ENCODE measurements around the gene P4HB.

Gene P4HB

GRCh38 chr17:81812571-81813370 lies 47.6 kb downstream of the P4HB start:
- H3K79me2 ChIP-seq (ENCODE audit: control insufficient read depth, insufficient read depth, low read length), result no peaks in the 10 kb centered on the region
- no peak overlapping the region for H2BK120ac ChIP-seq (ENCODE audit: low read depth, low read length)
- WGBS (ENCODE audit: extremely low coverage, insufficient coverage, low lambda C conversion rate), result no CpG with 5 or more reads among the region's 45 CpGs
- no peaks in the 10 kb centered on the region for H3K36me3 ChIP-seq (ENCODE audit: control insufficient read depth, insufficient read depth, low read length)
- no peak overlapping the region for H3K9ac ChIP-seq (ENCODE audit: low read length)
- H4K5ac ChIP-seq (ENCODE audit: low read length), result no peak overlapping the region
- H4K8ac ChIP-seq (ENCODE audit: low read depth, low read length), result no peak overlapping the region
- H2AK5ac ChIP-seq (ENCODE audit: low read length), result no peak overlapping the region
- H3K27ac ChIP-seq (ENCODE audit: low read depth, low read length), result no peak overlapping the region
- H3K4ac ChIP-seq (ENCODE audit: low read depth, low read length), result no peak overlapping the region
- no peak overlapping the region for H3K4me2 ChIP-seq (ENCODE audit: low read length)
- H3K18ac ChIP-seq (ENCODE audit: low read length), result no peak overlapping the region
- no peaks in the 10 kb centered on the region for H3K27me3 ChIP-seq (ENCODE audit: insufficient read depth, low read length, poor library complexity)
- H2BK5ac ChIP-seq (ENCODE audit: low read length), result no peak overlapping the region
- no peak for DNase-seq
- H3K4me1 ChIP-seq (ENCODE audit: control insufficient read depth, low read depth, low read length), result no peaks in the 10 kb centered on the region
- H3K79me1 ChIP-seq (ENCODE audit: low read length), result no peaks in the 10 kb centered on the region
- H2BK15ac ChIP-seq (replicated peaks; ENCODE audit: low read depth), result no peak overlapping the region
- H3K56ac ChIP-seq (ENCODE audit: low read length), result no peak overlapping the region
- H3K23ac ChIP-seq (ENCODE audit: low read length), result no peak overlapping the region
- no peak overlapping the region for H3K4me3 ChIP-seq (ENCODE audit: low read length)

- Histone ChIP-seq H3K4me3 (ENCODE audit: low read length) (no peak overlapping the region), H2BK120ac (ENCODE audit: low read depth, low read length) (no peak overlapping the region), H3K27me3 (ENCODE audit: insufficient read depth, low read length, poor library complexity) (no peaks in the 10 kb centered on the region), H3K4me2 (ENCODE audit: low read length) (no peak overlapping the region), H3K56ac (ENCODE audit: low read length) (no peak overlapping the region), H2AK5ac (ENCODE audit: low read length) (no peak overlapping the region), H3K9ac (ENCODE audit: low read length) (no peak overlapping the region), H4K5ac (ENCODE audit: low read length) (no peak overlapping the region), H3K27ac (ENCODE audit: low read depth, low read length) (no peak overlapping the region), H2BK5ac (ENCODE audit: low read length) (no peak overlapping the region), H3K79me1 (ENCODE audit: low read length) (no peaks in the 10 kb centered on the region), H3K79me2 (ENCODE audit: control insufficient read depth, insufficient read depth, low read length) (no peaks in the 10 kb centered on the region), H3K18ac (ENCODE audit: low read length) (no peak overlapping the region), H2BK15ac (replicated peaks; ENCODE audit: low read depth) (no peak overlapping the region), H3K4me1 (ENCODE audit: control insufficient read depth, low read depth, low read length) (no peaks in the 10 kb centered on the region), H3K4ac (ENCODE audit: low read depth, low read length) (no peak overlapping the region), H3K23ac (ENCODE audit: low read length) (no peak overlapping the region), H3K36me3 (ENCODE audit: control insufficient read depth, insufficient read depth, low read length) (no peaks in the 10 kb centered on the region), H4K8ac (ENCODE audit: low read depth, low read length) (no peak overlapping the region)
- WGBS (ENCODE audit: extremely low coverage, insufficient coverage, low lambda C conversion rate), result no CpG with 5 or more reads among the region's 24 CpGs
- no peak for DNase-seq
These were observed 48.4 kb downstream of the P4HB start for GRCh38 chr17:81811705-81812570.

GRCh38 chr17:81810892-81811704 lies 49.2 kb downstream of the P4HB start:
- H2AK5ac ChIP-seq (ENCODE audit: low read length), result no peak overlapping the region
- no peak overlapping the region for H3K4me3 ChIP-seq (ENCODE audit: low read length)
- no peak overlapping the region for H3K18ac ChIP-seq (ENCODE audit: low read length)
- no peak overlapping the region for H2BK5ac ChIP-seq (ENCODE audit: low read length)
- H4K5ac ChIP-seq (ENCODE audit: low read length), result no peak overlapping the region
- peaks cover 2% of the 10 kb centered on the region for H3K27me3 ChIP-seq (ENCODE audit: insufficient read depth, low read length, poor library complexity)
- no peaks in the 10 kb centered on the region for H3K79me1 ChIP-seq (ENCODE audit: low read length)
- H2BK120ac ChIP-seq (ENCODE audit: low read depth, low read length), result no peak overlapping the region
- no peaks in the 10 kb centered on the region for H3K4me1 ChIP-seq (ENCODE audit: control insufficient read depth, low read depth, low read length)
- H3K4me2 ChIP-seq (ENCODE audit: low read length), result no peak overlapping the region
- H2BK15ac ChIP-seq (replicated peaks; ENCODE audit: low read depth), result no peak overlapping the region
- no peak overlapping the region for H3K27ac ChIP-seq (ENCODE audit: low read depth, low read length)
- no peak for DNase-seq
- H4K8ac ChIP-seq (ENCODE audit: low read depth, low read length), result no peak overlapping the region
- no peak overlapping the region for H3K56ac ChIP-seq (ENCODE audit: low read length)
- H3K23ac ChIP-seq (ENCODE audit: low read length), result no peak overlapping the region
- no peak overlapping the region for H3K9ac ChIP-seq (ENCODE audit: low read length)
- no CpG with 5 or more reads among the region's 42 CpGs for WGBS (ENCODE audit: extremely low coverage, insufficient coverage, low lambda C conversion rate)
- no peaks in the 10 kb centered on the region for H3K36me3 ChIP-seq (ENCODE audit: control insufficient read depth, insufficient read depth, low read length)
- no peaks in the 10 kb centered on the region for H3K79me2 ChIP-seq (ENCODE audit: control insufficient read depth, insufficient read depth, low read length)
- no peak overlapping the region for H3K4ac ChIP-seq (ENCODE audit: low read depth, low read length)

- H3K4me2 ChIP-seq (ENCODE audit: low read length), result no peak overlapping the region
- H3K9ac ChIP-seq (ENCODE audit: low read length), result no peak overlapping the region
- H3K79me1 ChIP-seq (ENCODE audit: low read length), result no peaks in the 10 kb centered on the region
- no peaks in the 10 kb centered on the region for H3K36me3 ChIP-seq (ENCODE audit: control insufficient read depth, insufficient read depth, low read length)
- no peak overlapping the region for H3K18ac ChIP-seq (ENCODE audit: low read length)
- H2BK120ac ChIP-seq (ENCODE audit: low read depth, low read length), result no peak overlapping the region
- no CpG with 5 or more reads among the region's 8 CpGs for WGBS (ENCODE audit: extremely low coverage, insufficient coverage, low lambda C conversion rate)
- H2AK5ac ChIP-seq (ENCODE audit: low read length), result no peak overlapping the region
- no peaks in the 10 kb centered on the region for H3K4me1 ChIP-seq (ENCODE audit: control insufficient read depth, low read depth, low read length)
- H3K27me3 ChIP-seq (ENCODE audit: insufficient read depth, low read length, poor library complexity), result peaks cover 2% of the 10 kb centered on the region
- H4K8ac ChIP-seq (ENCODE audit: low read depth, low read length), result no peak overlapping the region
- H3K27ac ChIP-seq (ENCODE audit: low read depth, low read length), result no peak overlapping the region
- no peak overlapping the region for H3K4me3 ChIP-seq (ENCODE audit: low read length)
- no peak overlapping the region for H2BK5ac ChIP-seq (ENCODE audit: low read length)
- no peak overlapping the region for H2BK15ac ChIP-seq (replicated peaks; ENCODE audit: low read depth)
- no peaks in the 10 kb centered on the region for H3K79me2 ChIP-seq (ENCODE audit: control insufficient read depth, insufficient read depth, low read length)
- no peak overlapping the region for H3K56ac ChIP-seq (ENCODE audit: low read length)
- H3K23ac ChIP-seq (ENCODE audit: low read length), result no peak overlapping the region
- no peak overlapping the region for H4K5ac ChIP-seq (ENCODE audit: low read length)
- no peak for DNase-seq
- H3K4ac ChIP-seq (ENCODE audit: low read depth, low read length), result no peak overlapping the region
These were observed 49.9 kb downstream of the P4HB start for GRCh38 chr17:81810476-81810875.

- H3K79me2 ChIP-seq (ENCODE audit: control insufficient read depth, insufficient read depth, low read length), result no peaks in the 10 kb centered on the region
- no CpG with 5 or more reads among the region's 7 CpGs for WGBS (ENCODE audit: extremely low coverage, insufficient coverage, low lambda C conversion rate)
- H2AK5ac ChIP-seq (ENCODE audit: low read length), result no peak overlapping the region
- H3K4me2 ChIP-seq (ENCODE audit: low read length), result no peak overlapping the region
- H3K4ac ChIP-seq (ENCODE audit: low read depth, low read length), result no peak overlapping the region
- no peak overlapping the region for H2BK5ac ChIP-seq (ENCODE audit: low read length)
- H3K56ac ChIP-seq (ENCODE audit: low read length), result no peak overlapping the region
- no peak overlapping the region for H4K5ac ChIP-seq (ENCODE audit: low read length)
- no peak overlapping the region for H3K9ac ChIP-seq (ENCODE audit: low read length)
- peaks cover 8% of the 10 kb centered on the region for H3K27me3 ChIP-seq (ENCODE audit: insufficient read depth, low read length, poor library complexity)
- no peaks in the 10 kb centered on the region for H3K79me1 ChIP-seq (ENCODE audit: low read length)
- no peak overlapping the region for H2BK15ac ChIP-seq (replicated peaks; ENCODE audit: low read depth)
- H4K8ac ChIP-seq (ENCODE audit: low read depth, low read length), result no peak overlapping the region
- no peaks in the 10 kb centered on the region for H3K4me1 ChIP-seq (ENCODE audit: control insufficient read depth, low read depth, low read length)
- H3K36me3 ChIP-seq (ENCODE audit: control insufficient read depth, insufficient read depth, low read length), result no peaks in the 10 kb centered on the region
- no peak overlapping the region for H3K4me3 ChIP-seq (ENCODE audit: low read length)
- H3K18ac ChIP-seq (ENCODE audit: low read length), result no peak overlapping the region
- H2BK120ac ChIP-seq (ENCODE audit: low read depth, low read length), result no peak overlapping the region
- H3K27ac ChIP-seq (ENCODE audit: low read depth, low read length), result no peak overlapping the region
- no peak overlapping the region for H3K23ac ChIP-seq (ENCODE audit: low read length)
- no peak for DNase-seq
These were observed 50.8 kb downstream of the P4HB start for GRCh38 chr17:81809556-81809998.

Measured in mesendoderm (in vitro differentiated cells).